Adipocyte (in vitro differentiated cells): Measurements from ENCODE around the gene TNFRSF11A.

ENCODE experiments used
- DNase-seq: peaks from one replicate; pipeline ENCODE4 v3.0.0-alpha.2; 2015; ENCODE audit warnings: low read depth
- H3K27me3 ChIP-seq: replicated peaks from 2 replicates; pipeline ENCODE4 v1.7.0; 2013; ENCODE audit warnings: mild to moderate bottlenecking, low read length, moderate library complexity; ENCODE audit not compliant: control insufficient read depth, insufficient read depth
- H3K36me3 ChIP-seq: 2 replicates; pipeline ENCODE4 v1.7.0; 2013; ENCODE audit warnings: low read length, mild to moderate bottlenecking, moderate library complexity; ENCODE audit not compliant: control insufficient read depth, insufficient read depth, severe bottlenecking
- H3K4me1 ChIP-seq: 2 replicates; pipeline ENCODE4 v1.7.0; 2013; ENCODE audit warnings: mild to moderate bottlenecking, low read length, moderate library complexity; ENCODE audit not compliant: control insufficient read depth, insufficient read depth
- H3K4me3 ChIP-seq: 2 replicates; pipeline ENCODE4 v1.7.0; 2013; ENCODE audit warnings: mild to moderate bottlenecking, low read length, moderate library complexity
- H3K9ac ChIP-seq: 2 replicates; pipeline ENCODE4 v1.7.0; 2013; ENCODE audit warnings: mild to moderate bottlenecking, low read length, moderate library complexity
- H3K9me3 ChIP-seq: 2 replicates; pipeline ENCODE4 v1.7.0; 2013; ENCODE audit warnings: mild to moderate bottlenecking, low read length, moderate library complexity; ENCODE audit not compliant: control insufficient read depth

Gene TNFRSF11A

GRCh38 chr18:62348474-62348873 is 23.4 kb downstream of the TNFRSF11A start:
- no peak for DNase-seq
- no peak overlapping the region for H3K9ac ChIP-seq
- no peaks in the 10 kb centered on the region for H3K4me1 ChIP-seq
- no peaks in the 10 kb centered on the region for H3K9me3 ChIP-seq
- no peak overlapping the region for H3K4me3 ChIP-seq
- H3K36me3 ChIP-seq = no peaks in the 10 kb centered on the region
- H3K27me3 ChIP-seq = peaks cover 32% of the 10 kb centered on the region

- Histone ChIP-seq H3K36me3 (no peaks in the 10 kb centered on the region), H3K9ac (no peak overlapping the region), H3K27me3 (no peaks in the 10 kb centered on the region), H3K9me3 (no peaks in the 10 kb centered on the region), H3K4me3 (no peak overlapping the region), H3K4me1 (no peaks in the 10 kb centered on the region)
- DNase-seq = no peak
These were observed 28.1 kb downstream of the TNFRSF11A start for GRCh38 chr18:62353170-62353569.

- DNase-seq = no peak
- no peaks in the 10 kb centered on the region for H3K9me3 ChIP-seq
- H3K9ac ChIP-seq = no peak overlapping the region
- no peak overlapping the region for H3K4me3 ChIP-seq
- no peaks in the 10 kb centered on the region for H3K36me3 ChIP-seq
- no peaks in the 10 kb centered on the region for H3K4me1 ChIP-seq
- H3K27me3 ChIP-seq = no peaks in the 10 kb centered on the region
These were observed 29.0 kb downstream of the TNFRSF11A start for GRCh38 chr18:62354151-62354550.

- no peak overlapping the region for H3K9ac ChIP-seq
These were observed 32.1 kb downstream of the TNFRSF11A start for GRCh38 chr18:62357079-62357719.

GRCh38 chr18:62360805-62361204 is 35.7 kb downstream of the TNFRSF11A start:
- Histone ChIP-seq H3K27me3 (no peaks in the 10 kb centered on the region), H3K4me1 (no peaks in the 10 kb centered on the region), H3K36me3 (no peaks in the 10 kb centered on the region), H3K4me3 (no peak overlapping the region), H3K9ac (no peak overlapping the region), H3K9me3 (no peaks in the 10 kb centered on the region)
- no peak for DNase-seq

More at GRCh38 chr18:62357079-62357719, 32.1 kb downstream of the TNFRSF11A start:
- no peaks in the 10 kb centered on the region for H3K36me3 ChIP-seq
- H3K4me1 ChIP-seq = no peaks in the 10 kb centered on the region
- no peaks in the 10 kb centered on the region for H3K27me3 ChIP-seq
- H3K9me3 ChIP-seq = no peaks in the 10 kb centered on the region
- no peak overlapping the region for H3K4me3 ChIP-seq
- DNase-seq = no peak

GRCh38 chr18:62361288-62361687 is 36.2 kb downstream of the TNFRSF11A start:
- no peak for DNase-seq
- Histone ChIP-seq H3K9ac (no peak overlapping the region), H3K4me1 (no peaks in the 10 kb centered on the region), H3K4me3 (no peak overlapping the region), H3K27me3 (no peaks in the 10 kb centered on the region), H3K36me3 (no peaks in the 10 kb centered on the region), H3K9me3 (no peaks in the 10 kb centered on the region)

- Histone ChIP-seq H3K4me1 (no peaks in the 10 kb centered on the region), H3K36me3 (no peaks in the 10 kb centered on the region), H3K27me3 (no peaks in the 10 kb centered on the region), H3K9me3 (no peaks in the 10 kb centered on the region), H3K4me3 (no peak overlapping the region), H3K9ac (no peak overlapping the region)
- no peak for DNase-seq
These were observed 39.4 kb downstream of the TNFRSF11A start for GRCh38 chr18:62364558-62364957.

- H3K4me1 ChIP-seq = no peaks in the 10 kb centered on the region
- no peak for DNase-seq
- no peaks in the 10 kb centered on the region for H3K27me3 ChIP-seq
- no peak overlapping the region for H3K9ac ChIP-seq
- no peak overlapping the region for H3K4me3 ChIP-seq
- no peaks in the 10 kb centered on the region for H3K9me3 ChIP-seq
- H3K36me3 ChIP-seq = no peaks in the 10 kb centered on the region
These were observed 40.3 kb downstream of the TNFRSF11A start for GRCh38 chr18:62365420-62365819.

GRCh38 chr18:62366992-62367391 is 41.9 kb downstream of the TNFRSF11A start:
- Histone ChIP-seq H3K9me3 (no peaks in the 10 kb centered on the region), H3K36me3 (no peaks in the 10 kb centered on the region), H3K27me3 (no peaks in the 10 kb centered on the region), H3K4me1 (no peaks in the 10 kb centered on the region), H3K4me3 (no peak overlapping the region), H3K9ac (no peak overlapping the region)
- no peak for DNase-seq

GRCh38 chr18:62368100-62368499 is 43.0 kb downstream of the TNFRSF11A start:
- Histone ChIP-seq H3K4me3 (no peak overlapping the region), H3K9ac (no peak overlapping the region), H3K9me3 (no peaks in the 10 kb centered on the region), H3K27me3 (no peaks in the 10 kb centered on the region), H3K4me1 (no peaks in the 10 kb centered on the region), H3K36me3 (no peaks in the 10 kb centered on the region)
- no peak for DNase-seq

- DNase-seq = no peak
- Histone ChIP-seq H3K9ac (no peak overlapping the region), H3K9me3 (no peaks in the 10 kb centered on the region), H3K27me3 (no peaks in the 10 kb centered on the region), H3K36me3 (no peaks in the 10 kb centered on the region), H3K4me3 (no peak overlapping the region), H3K4me1 (no peaks in the 10 kb centered on the region)
These were observed 44.1 kb downstream of the TNFRSF11A start for GRCh38 chr18:62369129-62369644.

- H3K36me3 ChIP-seq = no peaks in the 10 kb centered on the region
- H3K9me3 ChIP-seq = no peaks in the 10 kb centered on the region
- no peaks in the 10 kb centered on the region for H3K4me1 ChIP-seq
- H3K9ac ChIP-seq = no peak overlapping the region
- no peak for DNase-seq
- H3K4me3 ChIP-seq = no peak overlapping the region
- no peaks in the 10 kb centered on the region for H3K27me3 ChIP-seq
These were observed 45.3 kb downstream of the TNFRSF11A start for GRCh38 chr18:62370366-62370765.
